ENCODE results near the gene ZDHHC4.
"Not testable (repeated sequence)": the region's sequence is repeated elsewhere in the genome, so short reads cannot be mapped to it uniquely, and the experiment has no call there.

The ZDHHC4 gene

GRCh38 chr7:6607651-6608051, 30.4 kb downstream of the ZDHHC4 start:
- DNase-seq (ENCODE audit: low spot score): no peak

- DNase-seq (ENCODE audit: low spot score): no peak
These were observed 30.8 kb downstream of the ZDHHC4 start for GRCh38 chr7:6608081-6608480.

- DNase-seq (ENCODE audit: low spot score): no peak
These were observed 31.5 kb downstream of the ZDHHC4 start for GRCh38 chr7:6608794-6609193.

GRCh38 chr7:6612819-6613218, 35.6 kb downstream of the ZDHHC4 start:
- DNase-seq (ENCODE audit: low spot score): no peak

- DNase-seq (ENCODE audit: low spot score): no peak
These were observed 36.5 kb downstream of the ZDHHC4 start for GRCh38 chr7:6613706-6614105.

GRCh38 chr7:6614953-6615722, 37.9 kb downstream of the ZDHHC4 start, which contains the start of gene ZNF853:
Gene ZNF853, plus strand, starts transcription at chr7:6615610. Its CDS starts 565 bp downstream, at chr7:6616175.
- no peak for DNase-seq (ENCODE audit: low spot score)

- no peak for DNase-seq (ENCODE audit: low spot score)
These were observed 38.7 kb downstream of the ZDHHC4 start for GRCh38 chr7:6615723-6616555.

GRCh38 chr7:6616854-6617643, 39.8 kb downstream of the ZDHHC4 start:
- no peak for DNase-seq (ENCODE audit: low spot score)

GRCh38 chr7:6618621-6619020, 41.4 kb downstream of the ZDHHC4 start:
- no peak for DNase-seq (ENCODE audit: low spot score)

- DNase-seq (ENCODE audit: low spot score): no peak
These were observed 42.7 kb downstream of the ZDHHC4 start for GRCh38 chr7:6619961-6620360.

GRCh38 chr7:6621195-6622133, 44.2 kb downstream of the ZDHHC4 start:
- DNase-seq (ENCODE audit: low spot score): no peak

- no peak for DNase-seq (ENCODE audit: low spot score)
These were observed 45.0 kb downstream of the ZDHHC4 start for GRCh38 chr7:6622134-6622710.

- peak; percentile 18 for DNase-seq (ENCODE audit: low spot score)
These were observed 46.5 kb downstream of the ZDHHC4 start for GRCh38 chr7:6623589-6624245.

GRCh38 chr7:6624246-6624611, 47.0 kb downstream of the ZDHHC4 start:
- DNase-seq (ENCODE audit: low spot score): no peak

- DNase-seq (ENCODE audit: low spot score): no peak
These were observed 50.8 kb downstream of the ZDHHC4 start for GRCh38 chr7:6628045-6628444.

GRCh38 chr7:6630007-6630849, 53.0 kb downstream of the ZDHHC4 start:
- no peak for DNase-seq (ENCODE audit: low spot score)

GRCh38 chr7:6631605-6632004, 54.4 kb downstream of the ZDHHC4 start:
- DNase-seq (ENCODE audit: low spot score): no peak

GRCh38 chr7:6634021-6634420, 56.8 kb downstream of the ZDHHC4 start:
- DNase-seq (ENCODE audit: low spot score): no peak

- not testable (repeated sequence) for DNase-seq (ENCODE audit: low spot score)
These were observed 57.7 kb downstream of the ZDHHC4 start for GRCh38 chr7:6634971-6635370.

Measured in germinal center (tissue), 1 donor.